WERI-Rb-1 (cell line): ENCODE results near the gene NTN4.

Source experiments
- DNase-seq: peaks from one replicate; pipeline ENCODE4 v3.0.0-alpha.2; 2020
- H3K27ac ChIP-seq: fragments of 250-450 bp; sonication (Bioruptor Pico); 2 replicates; pipeline ENCODE4 v1.5.1; 2020; ENCODE audit warnings: mild to moderate bottlenecking, moderate library complexity
- H3K27me3 ChIP-seq: fragments of 250-450 bp; sonication (Bioruptor Pico); 2 replicates; pipeline ENCODE4 v1.5.1; 2021; ENCODE audit warnings: mild to moderate bottlenecking, low read depth, moderate library complexity; ENCODE audit not compliant: insufficient read depth, severe bottlenecking
- H3K36me3 ChIP-seq: fragments of 250-450 bp; sonication (Bioruptor Pico); 2 replicates; pipeline ENCODE4 v1.5.1; 2020; ENCODE audit warnings: mild to moderate bottlenecking, moderate library complexity
- H3K4me3 ChIP-seq: 2 replicates; pipeline ENCODE4 v1.5.1; 2011; ENCODE audit warnings: low read depth, mild to moderate bottlenecking, control low read depth, low read length
- H3K9me3 ChIP-seq: fragments of 250-450 bp; sonication (Bioruptor Pico); 2 replicates; pipeline ENCODE4 v1.5.1; 2021; ENCODE audit warnings: mild to moderate bottlenecking, moderate library complexity; ENCODE audit not compliant: severe bottlenecking
- TF ChIP-seq, protein P1 (sequence below): IDR thresholded peaks from 2 replicates; pipeline ENCODE4 v1.5.1; 2011; ENCODE audit warnings: low read depth, mild to moderate bottlenecking, control low read depth, inconsistent platforms, low read length

NTN4 gene

DNA sequence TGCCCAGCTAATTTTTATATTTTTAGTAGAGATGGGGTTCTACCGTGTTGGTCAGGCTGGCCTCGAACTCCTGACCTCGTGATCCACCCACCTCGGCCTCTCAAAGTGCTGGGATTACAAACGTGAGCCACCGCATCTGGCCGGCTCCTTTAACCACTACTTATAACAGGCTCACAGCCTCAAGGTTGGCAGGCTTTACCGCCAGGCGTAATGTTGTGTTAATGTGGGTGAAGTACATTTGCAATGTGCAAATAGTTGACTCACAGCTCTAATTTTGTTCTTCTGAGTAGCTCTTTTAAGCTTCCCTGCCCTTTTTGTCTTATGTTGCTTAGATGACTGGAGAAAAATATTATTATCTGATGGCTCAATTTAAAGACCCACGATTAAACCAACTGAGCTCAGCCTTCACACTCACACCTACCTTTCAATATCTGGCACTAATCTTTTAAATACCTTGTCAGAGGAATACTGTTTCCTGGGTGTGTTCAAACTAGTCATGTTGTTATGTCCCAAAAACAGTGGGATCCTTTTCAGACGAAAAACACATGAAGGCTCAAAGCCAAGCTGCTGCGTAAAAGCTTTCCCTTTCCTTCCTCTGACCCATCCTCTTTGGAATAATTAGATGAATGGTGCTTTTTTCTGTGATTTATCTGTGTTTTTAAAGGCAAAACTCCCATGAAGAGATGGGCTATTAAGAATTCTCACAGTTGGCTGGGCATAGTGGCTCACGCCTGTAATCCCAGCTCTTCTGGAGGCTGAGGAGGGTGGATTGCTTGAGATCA, 182.1 kb downstream of the NTN4 start:
- TF ChIP-seq, protein P1, sequence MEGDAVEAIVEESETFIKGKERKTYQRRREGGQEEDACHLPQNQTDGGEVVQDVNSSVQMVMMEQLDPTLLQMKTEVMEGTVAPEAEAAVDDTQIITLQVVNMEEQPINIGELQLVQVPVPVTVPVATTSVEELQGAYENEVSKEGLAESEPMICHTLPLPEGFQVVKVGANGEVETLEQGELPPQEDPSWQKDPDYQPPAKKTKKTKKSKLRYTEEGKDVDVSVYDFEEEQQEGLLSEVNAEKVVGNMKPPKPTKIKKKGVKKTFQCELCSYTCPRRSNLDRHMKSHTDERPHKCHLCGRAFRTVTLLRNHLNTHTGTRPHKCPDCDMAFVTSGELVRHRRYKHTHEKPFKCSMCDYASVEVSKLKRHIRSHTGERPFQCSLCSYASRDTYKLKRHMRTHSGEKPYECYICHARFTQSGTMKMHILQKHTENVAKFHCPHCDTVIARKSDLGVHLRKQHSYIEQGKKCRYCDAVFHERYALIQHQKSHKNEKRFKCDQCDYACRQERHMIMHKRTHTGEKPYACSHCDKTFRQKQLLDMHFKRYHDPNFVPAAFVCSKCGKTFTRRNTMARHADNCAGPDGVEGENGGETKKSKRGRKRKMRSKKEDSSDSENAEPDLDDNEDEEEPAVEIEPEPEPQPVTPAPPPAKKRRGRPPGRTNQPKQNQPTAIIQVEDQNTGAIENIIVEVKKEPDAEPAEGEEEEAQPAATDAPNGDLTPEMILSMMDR = no peak
- no peak for DNase-seq
- Histone ChIP-seq H3K4me3 (no peak overlapping the region), H3K36me3 (no peaks in the 10 kb centered on the region), H3K27ac (no peak overlapping the region), H3K9me3 (no peaks in the 10 kb centered on the region), H3K27me3 (no peaks in the 10 kb centered on the region)
